Astrocyte of the spinal cord (primary cell): ENCODE results near the gene RSRC1.

Source experiments
- DNase-seq: peaks from one replicate; pipeline ENCODE4 v3.0.0; 2011; ENCODE audit warnings: low read depth, low spot score
- H3K4me3 ChIP-seq: 2 replicates; pipeline ENCODE4 v1.5.1; 2011; ENCODE audit warnings: low read depth, mild to moderate bottlenecking, low read length, moderate library complexity
- in situ Hi-C: cut with HindIII; loops from 2 replicates; pipeline ENCODE4 v1.10.0; 2017; ENCODE audit warnings: low sequenced_read_pairs
- TF ChIP-seq, protein P1 (sequence below): IDR thresholded peaks from 2 replicates; pipeline ENCODE4 v1.5.1; 2012; ENCODE audit warnings: low read depth, mild to moderate bottlenecking, low read length, inconsistent platforms

The RSRC1 gene

GRCh38 chr3:158590223-158590622 is 480.3 kb downstream of the RSRC1 start:
- TF ChIP-seq, protein P1, sequence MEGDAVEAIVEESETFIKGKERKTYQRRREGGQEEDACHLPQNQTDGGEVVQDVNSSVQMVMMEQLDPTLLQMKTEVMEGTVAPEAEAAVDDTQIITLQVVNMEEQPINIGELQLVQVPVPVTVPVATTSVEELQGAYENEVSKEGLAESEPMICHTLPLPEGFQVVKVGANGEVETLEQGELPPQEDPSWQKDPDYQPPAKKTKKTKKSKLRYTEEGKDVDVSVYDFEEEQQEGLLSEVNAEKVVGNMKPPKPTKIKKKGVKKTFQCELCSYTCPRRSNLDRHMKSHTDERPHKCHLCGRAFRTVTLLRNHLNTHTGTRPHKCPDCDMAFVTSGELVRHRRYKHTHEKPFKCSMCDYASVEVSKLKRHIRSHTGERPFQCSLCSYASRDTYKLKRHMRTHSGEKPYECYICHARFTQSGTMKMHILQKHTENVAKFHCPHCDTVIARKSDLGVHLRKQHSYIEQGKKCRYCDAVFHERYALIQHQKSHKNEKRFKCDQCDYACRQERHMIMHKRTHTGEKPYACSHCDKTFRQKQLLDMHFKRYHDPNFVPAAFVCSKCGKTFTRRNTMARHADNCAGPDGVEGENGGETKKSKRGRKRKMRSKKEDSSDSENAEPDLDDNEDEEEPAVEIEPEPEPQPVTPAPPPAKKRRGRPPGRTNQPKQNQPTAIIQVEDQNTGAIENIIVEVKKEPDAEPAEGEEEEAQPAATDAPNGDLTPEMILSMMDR, result no peak
- in situ Hi-C loops, result no loop called here
- H3K4me3 ChIP-seq, result no peak overlapping the region
- no peak for DNase-seq
